Ishikawa (cell line): Measurements from ENCODE around the gene SH3BP2.

Experiments
- CEBPB ChIP-seq: IDR thresholded peaks from 2 replicates; pipeline ENCODE4 v1.6.1; 2012
- CREB1 ChIP-seq: IDR thresholded peaks from 2 replicates; pipeline ENCODE4 v1.6.1; 2012; ENCODE audit warnings: low read depth
- EGR1 ChIP-seq: IDR thresholded peaks from 2 replicates; pipeline ENCODE4 v1.6.1; 2012
- EP300 ChIP-seq: IDR thresholded peaks from 2 replicates; pipeline ENCODE4 v1.6.1; 2012; ENCODE audit warnings: borderline replicate concordance
- FOXM1 ChIP-seq: IDR thresholded peaks from 2 replicates; pipeline ENCODE4 v1.6.1; 2012; ENCODE audit warnings: low read depth, borderline replicate concordance
- NFIC ChIP-seq: IDR thresholded peaks from 2 replicates; pipeline ENCODE4 v1.6.1; 2012
- RAD21 ChIP-seq: IDR thresholded peaks from 2 replicates; pipeline ENCODE4 v1.6.1; 2012; ENCODE audit warnings: low read depth
- TAF1 ChIP-seq: IDR thresholded peaks from 2 replicates; pipeline ENCODE4 v1.6.1; 2012; ENCODE audit warnings: low read depth, mild to moderate bottlenecking
- TCF12 ChIP-seq: IDR thresholded peaks from 2 replicates; pipeline ENCODE4 v1.6.1; 2012; ENCODE audit warnings: low read depth
- TEAD4 ChIP-seq: IDR thresholded peaks from 2 replicates; pipeline ENCODE4 v1.6.1; 2012
- YY1 ChIP-seq: IDR thresholded peaks from 2 replicates; pipeline ENCODE4 v1.6.1; 2012; ENCODE audit warnings: low read depth
- ZBTB7A ChIP-seq: IDR thresholded peaks from 2 replicates; pipeline ENCODE4 v1.6.1; 2012; ENCODE audit warnings: low read depth
- TF ChIP-seq, protein P1 (sequence below): IDR thresholded peaks from 2 replicates; pipeline ENCODE4 v1.6.1; 2012; ENCODE audit warnings: low read depth, mild to moderate bottlenecking
- TF ChIP-seq, protein P2 (sequence below): IDR thresholded peaks from 2 replicates; pipeline ENCODE4 v1.6.1; 2012
- TF ChIP-seq, protein P3 (sequence below): IDR thresholded peaks from 2 replicates; pipeline ENCODE4 v1.6.1; 2012

Gene SH3BP2

DNA sequence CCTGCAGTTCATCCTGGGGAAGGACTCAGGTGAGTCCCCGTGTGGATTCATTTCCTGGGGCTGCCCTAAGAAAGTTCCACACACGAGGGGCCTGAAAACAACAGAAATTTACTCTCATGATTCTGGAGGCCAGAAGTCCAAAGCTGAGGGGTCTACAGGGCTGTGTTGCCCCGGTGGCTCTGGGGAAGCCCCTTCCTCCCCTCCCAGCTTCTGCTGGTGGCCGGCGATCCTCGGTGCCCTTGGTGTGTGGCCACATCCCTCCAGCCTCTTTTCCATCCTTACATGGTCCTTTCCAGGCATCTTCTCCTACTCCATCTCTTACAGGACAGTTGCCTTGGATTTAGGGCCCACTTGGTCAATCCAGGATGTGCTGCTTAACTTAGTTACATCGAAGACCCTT, 15.1 kb downstream of the SH3BP2 start:
- TF ChIP-seq ZBTB7A (no peak), EGR1 (no peak), NFIC (no peak), EP300 (no peak), CREB1 (no peak), TEAD4 (no peak)

DNA sequence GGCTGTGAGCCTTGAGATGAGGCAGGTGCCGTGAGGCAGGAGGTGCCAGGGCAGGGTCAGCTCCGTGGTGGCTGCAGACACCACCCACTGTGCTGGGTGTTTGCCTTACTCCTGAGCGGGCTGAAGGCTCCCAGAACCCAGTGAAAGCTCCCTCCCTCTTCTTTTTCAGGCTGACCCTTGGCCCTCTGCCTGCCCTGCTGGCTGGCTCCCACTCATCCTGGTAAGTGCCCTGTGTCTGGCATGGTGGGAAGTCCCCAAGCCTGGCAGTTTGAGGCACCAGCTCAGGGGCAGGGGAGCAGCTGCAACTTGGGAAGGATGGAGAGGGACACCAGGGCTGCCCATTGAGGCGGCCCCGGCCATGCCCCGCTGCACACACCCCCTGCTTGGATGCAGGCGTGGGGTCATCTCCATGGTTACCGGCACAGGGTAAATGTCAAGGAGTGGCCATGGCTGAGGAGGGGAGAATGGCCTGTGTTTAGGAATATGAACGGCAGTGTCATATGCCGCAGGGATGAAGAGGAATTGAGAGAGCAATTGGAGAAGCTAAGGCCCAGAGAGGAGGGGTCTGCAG, 16.8 kb downstream of the SH3BP2 start:
- no peak for TF ChIP-seq CREB1
- TF ChIP-seq NFIC: no peak
- TF ChIP-seq RAD21: no peak
- no peak for TF ChIP-seq TEAD4
- TF ChIP-seq TAF1: no peak
- TF ChIP-seq TCF12: no peak

DNA sequence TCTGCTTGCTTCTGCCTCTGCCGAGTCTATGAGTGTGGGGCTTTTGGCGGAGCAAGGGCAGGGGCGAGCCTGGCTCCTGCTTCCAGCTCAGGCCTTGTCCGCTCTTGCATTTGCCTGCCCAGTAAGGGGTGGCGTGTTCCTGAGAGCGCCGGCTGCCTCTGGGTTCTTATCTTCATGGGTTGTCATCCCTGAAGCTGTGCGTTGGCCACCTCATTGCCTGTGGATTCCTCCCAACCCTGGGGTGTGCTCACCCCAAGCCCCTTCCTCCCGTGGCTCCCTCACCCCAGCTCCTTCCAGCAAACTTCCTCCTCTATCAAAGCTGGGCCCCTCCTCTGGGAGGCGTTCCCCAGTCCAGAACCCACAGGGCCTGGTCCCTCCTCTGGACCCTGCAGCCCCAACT, 17.5 kb downstream of the SH3BP2 start:
- TF ChIP-seq TAF1 (no peak), RAD21 (no peak), CEBPB (no peak), FOXM1 (no peak), TCF12 (no peak), NFIC (no peak), YY1 (no peak), ZBTB7A (no peak), CREB1 (no peak), EP300 (no peak), EGR1 (no peak), TEAD4 (no peak)
- TF ChIP-seq, protein P1, sequence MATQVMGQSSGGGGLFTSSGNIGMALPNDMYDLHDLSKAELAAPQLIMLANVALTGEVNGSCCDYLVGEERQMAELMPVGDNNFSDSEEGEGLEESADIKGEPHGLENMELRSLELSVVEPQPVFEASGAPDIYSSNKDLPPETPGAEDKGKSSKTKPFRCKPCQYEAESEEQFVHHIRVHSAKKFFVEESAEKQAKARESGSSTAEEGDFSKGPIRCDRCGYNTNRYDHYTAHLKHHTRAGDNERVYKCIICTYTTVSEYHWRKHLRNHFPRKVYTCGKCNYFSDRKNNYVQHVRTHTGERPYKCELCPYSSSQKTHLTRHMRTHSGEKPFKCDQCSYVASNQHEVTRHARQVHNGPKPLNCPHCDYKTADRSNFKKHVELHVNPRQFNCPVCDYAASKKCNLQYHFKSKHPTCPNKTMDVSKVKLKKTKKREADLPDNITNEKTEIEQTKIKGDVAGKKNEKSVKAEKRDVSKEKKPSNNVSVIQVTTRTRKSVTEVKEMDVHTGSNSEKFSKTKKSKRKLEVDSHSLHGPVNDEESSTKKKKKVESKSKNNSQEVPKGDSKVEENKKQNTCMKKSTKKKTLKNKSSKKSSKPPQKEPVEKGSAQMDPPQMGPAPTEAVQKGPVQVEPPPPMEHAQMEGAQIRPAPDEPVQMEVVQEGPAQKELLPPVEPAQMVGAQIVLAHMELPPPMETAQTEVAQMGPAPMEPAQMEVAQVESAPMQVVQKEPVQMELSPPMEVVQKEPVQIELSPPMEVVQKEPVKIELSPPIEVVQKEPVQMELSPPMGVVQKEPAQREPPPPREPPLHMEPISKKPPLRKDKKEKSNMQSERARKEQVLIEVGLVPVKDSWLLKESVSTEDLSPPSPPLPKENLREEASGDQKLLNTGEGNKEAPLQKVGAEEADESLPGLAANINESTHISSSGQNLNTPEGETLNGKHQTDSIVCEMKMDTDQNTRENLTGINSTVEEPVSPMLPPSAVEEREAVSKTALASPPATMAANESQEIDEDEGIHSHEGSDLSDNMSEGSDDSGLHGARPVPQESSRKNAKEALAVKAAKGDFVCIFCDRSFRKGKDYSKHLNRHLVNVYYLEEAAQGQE: no peak
- TF ChIP-seq, protein P2, sequence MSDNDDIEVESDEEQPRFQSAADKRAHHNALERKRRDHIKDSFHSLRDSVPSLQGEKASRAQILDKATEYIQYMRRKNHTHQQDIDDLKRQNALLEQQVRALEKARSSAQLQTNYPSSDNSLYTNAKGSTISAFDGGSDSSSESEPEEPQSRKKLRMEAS: no peak
- TF ChIP-seq, protein P3, sequence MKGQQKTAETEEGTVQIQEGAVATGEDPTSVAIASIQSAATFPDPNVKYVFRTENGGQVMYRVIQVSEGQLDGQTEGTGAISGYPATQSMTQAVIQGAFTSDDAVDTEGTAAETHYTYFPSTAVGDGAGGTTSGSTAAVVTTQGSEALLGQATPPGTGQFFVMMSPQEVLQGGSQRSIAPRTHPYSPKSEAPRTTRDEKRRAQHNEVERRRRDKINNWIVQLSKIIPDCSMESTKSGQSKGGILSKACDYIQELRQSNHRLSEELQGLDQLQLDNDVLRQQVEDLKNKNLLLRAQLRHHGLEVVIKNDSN: no peak

DNA sequence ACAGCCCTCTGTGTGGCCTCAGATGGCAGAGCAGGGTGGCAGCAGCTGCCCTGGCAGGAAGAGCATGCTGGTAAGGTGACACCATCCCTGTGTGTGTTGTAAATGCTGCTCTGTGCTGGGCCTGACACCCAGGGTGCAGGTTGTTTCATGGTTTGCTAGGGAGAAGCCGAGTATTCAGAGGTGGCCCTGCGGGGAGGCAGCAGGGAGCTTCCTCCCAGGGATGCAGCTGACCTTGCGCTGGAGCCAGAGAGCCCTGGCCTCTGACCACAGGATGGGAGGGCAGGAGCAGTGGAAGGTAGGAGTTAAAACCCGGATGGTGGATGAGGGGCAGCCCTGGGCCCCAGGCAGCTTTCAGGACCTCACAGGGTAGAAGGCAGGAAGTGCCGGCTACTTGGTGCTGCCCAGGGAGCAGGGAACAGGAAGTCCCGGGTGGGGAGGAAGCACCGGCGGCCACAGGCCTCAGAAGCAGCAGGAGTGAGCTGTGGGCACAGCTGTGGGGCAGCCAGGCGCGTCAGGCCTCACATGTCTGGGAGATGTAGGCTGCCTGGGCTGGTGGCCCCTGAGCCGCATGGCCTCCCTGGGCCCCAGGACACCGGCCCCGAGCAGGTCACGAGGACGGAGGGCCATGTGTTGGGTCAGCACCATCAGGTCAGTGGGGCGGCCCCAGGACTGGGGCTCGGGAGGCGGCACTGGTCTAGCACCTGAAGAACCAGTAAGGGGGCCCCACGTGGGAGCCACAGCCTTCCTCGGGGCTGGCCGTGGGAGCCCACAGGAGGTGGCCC, 19.1 kb downstream of the SH3BP2 start:
- TF ChIP-seq TAF1: peak; percentile 68
- TF ChIP-seq YY1: peak; percentile 7; the same call in 1 of the 2 replicates
- TF ChIP-seq, protein P3: peak; percentile 65
- TF ChIP-seq, protein P1: no peak
- no peak for TF ChIP-seq EGR1
- TF ChIP-seq CEBPB: no peak
- no peak for TF ChIP-seq FOXM1
- peak; percentile 6; the same call in 1 of the 2 replicates for TF ChIP-seq RAD21
- TF ChIP-seq TCF12: peak; percentile 57; the same call in 1 of the 2 replicates
- TF ChIP-seq, protein P2: peak; percentile 76
- no peak for TF ChIP-seq EP300
- TF ChIP-seq CREB1: no peak
- TF ChIP-seq ZBTB7A: no peak; the same call in 1 of the 2 replicates
- TF ChIP-seq NFIC: peak; percentile 17
- peak; percentile 22; the same call in 1 of the 2 replicates for TF ChIP-seq TEAD4

DNA sequence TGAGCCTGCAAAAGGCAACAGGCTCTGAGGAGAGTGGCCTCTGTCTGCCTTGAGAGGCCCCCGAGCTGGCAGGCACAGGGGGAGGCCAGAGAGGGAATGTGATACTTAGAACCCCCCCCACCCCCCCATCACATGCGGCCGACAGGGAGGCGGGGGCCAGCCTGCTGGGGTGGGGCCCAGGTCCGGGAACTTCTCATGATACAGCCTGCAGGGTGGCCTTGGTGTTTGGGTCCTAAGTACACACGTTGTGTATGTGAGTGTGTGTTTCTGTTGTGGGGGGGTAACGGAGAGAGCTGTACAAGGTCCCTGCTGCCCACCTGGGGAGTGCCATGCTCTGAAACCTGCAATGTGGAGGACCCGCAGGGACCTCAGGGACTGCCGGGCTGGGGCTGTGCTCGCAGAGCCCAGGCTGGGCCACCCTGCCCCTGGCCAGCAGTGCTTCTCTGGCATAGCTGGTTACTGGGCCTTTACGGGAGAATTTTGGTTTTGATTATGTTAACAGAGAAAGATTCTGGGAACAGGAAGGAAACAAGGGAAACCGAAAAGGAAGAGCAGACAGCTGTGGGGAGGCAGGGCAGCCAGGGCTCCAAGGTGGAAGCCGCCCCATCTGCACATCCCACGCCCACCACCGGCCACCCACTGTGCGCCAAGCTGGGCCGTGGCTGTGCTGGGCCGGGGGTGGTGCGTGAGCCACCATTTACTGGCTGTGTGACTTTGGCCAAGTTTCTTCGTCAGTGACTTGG, 19.9 kb downstream of the SH3BP2 start:
- TF ChIP-seq FOXM1 (no peak), RAD21 (no peak), YY1 (no peak), EGR1 (no peak), EP300 (no peak), ZBTB7A (no peak), TEAD4 (no peak), CEBPB (no peak), NFIC (no peak), TCF12 (no peak), CREB1 (no peak), TAF1 (no peak)
- TF ChIP-seq, protein P1: no peak
- TF ChIP-seq, protein P2: no peak
- TF ChIP-seq, protein P3: no peak
